GM18499 (cell line): ENCODE measurements around the gene RALGAPA2.

Experiments used
- ATAC-seq: cut with Tn5 transposase; IDR thresholded peaks from one replicate; pipeline ENCODE4 v1.9.1; 2021; ENCODE audit warnings: moderate number of reproducible peaks; ENCODE audit not compliant: insufficient read depth, unreplicated experiment

The RALGAPA2 gene

GRCh38 chr20:20415321-20415720, 297.1 kb downstream of the RALGAPA2 start:
- no peak for ATAC-seq

- no peak for ATAC-seq
Observed at GRCh38 chr20:20414640-20415220, 297.7 kb downstream of the RALGAPA2 start.

GRCh38 chr20:20413810-20414281, 298.6 kb downstream of the RALGAPA2 start:
- no peak for ATAC-seq

- ATAC-seq, result no peak
Observed at GRCh38 chr20:20412750-20413149, 299.7 kb downstream of the RALGAPA2 start.

GRCh38 chr20:20411836-20412235, 300.6 kb downstream of the RALGAPA2 start:
- ATAC-seq, result no peak

GRCh38 chr20:20411402-20411801, 301.0 kb downstream of the RALGAPA2 start:
- no peak for ATAC-seq

- no peak for ATAC-seq
Observed at GRCh38 chr20:20410678-20411077, 301.8 kb downstream of the RALGAPA2 start.

- ATAC-seq, result no peak
Observed at GRCh38 chr20:20409331-20409730, 303.1 kb downstream of the RALGAPA2 start.

- ATAC-seq, result no peak
Observed at GRCh38 chr20:20407891-20408805, 304.3 kb downstream of the RALGAPA2 start.

GRCh38 chr20:20406306-20406705, 306.1 kb downstream of the RALGAPA2 start:
- ATAC-seq, result no peak

- no peak for ATAC-seq
Observed at GRCh38 chr20:20405623-20406022, 306.8 kb downstream of the RALGAPA2 start.

GRCh38 chr20:20404633-20405032, 307.8 kb downstream of the RALGAPA2 start:
- no peak for ATAC-seq

- ATAC-seq, result no peak
Observed at GRCh38 chr20:20401991-20402390, 310.5 kb downstream of the RALGAPA2 start.

GRCh38 chr20:20399531-20400500, 312.6 kb downstream of the RALGAPA2 start:
- no peak for ATAC-seq

GRCh38 chr20:20398123-20398522, 314.3 kb downstream of the RALGAPA2 start:
- ATAC-seq, result no peak

GRCh38 chr20:20396794-20397193, 315.6 kb downstream of the RALGAPA2 start:
- no peak for ATAC-seq

GRCh38 chr20:20395903-20396568, 316.4 kb downstream of the RALGAPA2 start:
- no peak for ATAC-seq

GRCh38 chr20:20395087-20395486, 317.4 kb downstream of the RALGAPA2 start:
- no peak for ATAC-seq

- ATAC-seq, result no peak
Observed at GRCh38 chr20:20393207-20394120, 319.0 kb downstream of the RALGAPA2 start.
